ENCODE results near the gene PLB1. TPM values are rescaled to one million over a fixed set of nuclear protein-coding genes. Genes with fewer than 3 reads are reported as not detected.
"Not testable (repeated sequence)": the region's sequence is repeated elsewhere in the genome, so short reads cannot be mapped to it uniquely, and the experiment has no call there.

PLB1 gene
- total RNA-seq, 2 experiments from 2014 or later: not detected

GRCh38 chr2:28470759-28471158 is 25.1 kb upstream of the PLB1 start:
- no peaks in the 10 kb centered on the region for H3K9me3 ChIP-seq (ENCODE audit: low read length)
- no peaks in the 10 kb centered on the region for H4K20me1 ChIP-seq (ENCODE audit: insufficient read depth, low read length)
- no peaks in the 10 kb centered on the region for H3K36me3 ChIP-seq (ENCODE audit: insufficient read depth, low read length)
- no peak overlapping the region for H3K4me2 ChIP-seq (ENCODE audit: low read length)
- no peak overlapping the region for H3K4me3 ChIP-seq (ENCODE audit: low read depth, low read length, poor library complexity, severe bottlenecking)
- TF ChIP-seq, protein P1, sequence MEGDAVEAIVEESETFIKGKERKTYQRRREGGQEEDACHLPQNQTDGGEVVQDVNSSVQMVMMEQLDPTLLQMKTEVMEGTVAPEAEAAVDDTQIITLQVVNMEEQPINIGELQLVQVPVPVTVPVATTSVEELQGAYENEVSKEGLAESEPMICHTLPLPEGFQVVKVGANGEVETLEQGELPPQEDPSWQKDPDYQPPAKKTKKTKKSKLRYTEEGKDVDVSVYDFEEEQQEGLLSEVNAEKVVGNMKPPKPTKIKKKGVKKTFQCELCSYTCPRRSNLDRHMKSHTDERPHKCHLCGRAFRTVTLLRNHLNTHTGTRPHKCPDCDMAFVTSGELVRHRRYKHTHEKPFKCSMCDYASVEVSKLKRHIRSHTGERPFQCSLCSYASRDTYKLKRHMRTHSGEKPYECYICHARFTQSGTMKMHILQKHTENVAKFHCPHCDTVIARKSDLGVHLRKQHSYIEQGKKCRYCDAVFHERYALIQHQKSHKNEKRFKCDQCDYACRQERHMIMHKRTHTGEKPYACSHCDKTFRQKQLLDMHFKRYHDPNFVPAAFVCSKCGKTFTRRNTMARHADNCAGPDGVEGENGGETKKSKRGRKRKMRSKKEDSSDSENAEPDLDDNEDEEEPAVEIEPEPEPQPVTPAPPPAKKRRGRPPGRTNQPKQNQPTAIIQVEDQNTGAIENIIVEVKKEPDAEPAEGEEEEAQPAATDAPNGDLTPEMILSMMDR (conservative IDR thresholded peaks at IDR 0.05; ENCODE audit: low read length): no peak
- no peak for TF ChIP-seq EZH2phosphoT487 (IDR thresholded peaks at IDR 0.05; ENCODE audit: borderline replicate concordance, low read depth, low read length)
- intact Hi-C loops (cut with micrococcal nuclease; ENCODE audit: unreplicated experiment): no loop called here
- BruUV-seq (replicated peaks): no TSS peak
- H3K9me2 ChIP-seq (ENCODE audit: insufficient read depth, low read length): no peaks in the 10 kb centered on the region
- no peak for DNase-seq (ENCODE audit: low spot score)
- no peak overlapping the region for H2AFZ ChIP-seq (ENCODE audit: low read length)
- POLR2A ChIA-PET: no interaction called here
- H3K27ac ChIP-seq (ENCODE audit: low read depth, low read length, poor library complexity, severe bottlenecking): no peak overlapping the region
- H3K79me2 ChIP-seq (ENCODE audit: insufficient read depth, low read depth, low read length): no peaks in the 10 kb centered on the region
- CTCF ChIA-PET (ENCODE audit: unreplicated experiment): no interaction called here
- H3K4me1 ChIP-seq (ENCODE audit: insufficient read depth, low read length, poor library complexity, severe bottlenecking): no peaks in the 10 kb centered on the region

- Histone ChIP-seq H3K4me3 (ENCODE audit: low read depth, low read length, poor library complexity, severe bottlenecking) (no peak overlapping the region), H4K20me1 (ENCODE audit: insufficient read depth, low read length) (no peaks in the 10 kb centered on the region), H3K4me2 (ENCODE audit: low read length) (no peak overlapping the region), H3K9me3 (ENCODE audit: low read length) (no peaks in the 10 kb centered on the region), H3K27ac (ENCODE audit: low read depth, low read length, poor library complexity, severe bottlenecking) (no peak overlapping the region), H2AFZ (ENCODE audit: low read length) (no peak overlapping the region), H3K4me1 (ENCODE audit: insufficient read depth, low read length, poor library complexity, severe bottlenecking) (no peaks in the 10 kb centered on the region), H3K79me2 (ENCODE audit: insufficient read depth, low read depth, low read length) (no peaks in the 10 kb centered on the region), H3K36me3 (ENCODE audit: insufficient read depth, low read length) (no peaks in the 10 kb centered on the region), H3K9me2 (ENCODE audit: insufficient read depth, low read length) (no peaks in the 10 kb centered on the region)
- no peak for DNase-seq (ENCODE audit: low spot score)
- CTCF ChIA-PET (ENCODE audit: unreplicated experiment): no interaction called here
- intact Hi-C loops (cut with micrococcal nuclease; ENCODE audit: unreplicated experiment): no loop called here
- TF ChIP-seq, protein P1 (conservative IDR thresholded peaks at IDR 0.05; ENCODE audit: low read length): no peak
- TF ChIP-seq EZH2phosphoT487 (IDR thresholded peaks at IDR 0.05; ENCODE audit: borderline replicate concordance, low read depth, low read length): no peak
- BruUV-seq (replicated peaks): no TSS peak
- POLR2A ChIA-PET: no interaction called here
These were observed 24.6 kb upstream of the PLB1 start for GRCh38 chr2:28471214-28471613.

DNA sequence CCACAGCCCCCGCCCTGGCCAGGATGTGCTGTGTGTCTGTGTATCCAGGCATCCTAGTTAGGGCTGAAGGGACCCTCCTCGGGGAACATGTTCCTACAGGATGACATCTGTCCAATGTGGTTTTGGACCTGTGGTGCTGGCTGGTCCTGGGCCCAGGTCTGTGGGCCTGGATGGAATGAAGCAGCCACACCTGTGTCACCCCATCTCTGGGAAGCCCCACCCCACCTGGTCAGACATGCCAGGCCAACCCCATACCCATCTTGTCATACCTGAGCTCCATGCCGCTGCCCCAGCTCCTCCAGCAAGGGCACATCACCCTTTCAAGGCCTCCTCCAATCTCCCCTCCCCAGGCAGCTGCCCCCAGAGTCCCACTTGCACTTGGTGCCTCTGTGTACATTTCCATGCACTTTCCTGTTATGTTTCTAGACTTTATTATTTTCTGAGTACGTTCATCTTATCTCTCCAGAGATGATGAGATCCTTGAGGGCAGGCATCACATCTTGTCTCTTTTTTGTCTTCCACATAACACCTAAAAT is 24.1 kb upstream of the PLB1 start:
- H3K4me2 ChIP-seq (ENCODE audit: low read length): no peak overlapping the region
- ChIA-PET CTCF (ENCODE audit: unreplicated experiment) (no interaction called here), POLR2A (no interaction called here)
- H3K4me1 ChIP-seq (ENCODE audit: insufficient read depth, low read length, poor library complexity, severe bottlenecking): no peaks in the 10 kb centered on the region
- DNase-seq (ENCODE audit: low spot score): no peak
- no peaks in the 10 kb centered on the region for H3K79me2 ChIP-seq (ENCODE audit: insufficient read depth, low read depth, low read length)
- no peaks in the 10 kb centered on the region for H3K9me2 ChIP-seq (ENCODE audit: insufficient read depth, low read length)
- H4K20me1 ChIP-seq (ENCODE audit: insufficient read depth, low read length): no peaks in the 10 kb centered on the region
- no peak overlapping the region for H2AFZ ChIP-seq (ENCODE audit: low read length)
- H3K9me3 ChIP-seq (ENCODE audit: low read length): no peaks in the 10 kb centered on the region
- no peak overlapping the region for H3K27ac ChIP-seq (ENCODE audit: low read depth, low read length, poor library complexity, severe bottlenecking)
- H3K36me3 ChIP-seq (ENCODE audit: insufficient read depth, low read length): no peaks in the 10 kb centered on the region
- H3K4me3 ChIP-seq (ENCODE audit: low read depth, low read length, poor library complexity, severe bottlenecking): no peak overlapping the region
- intact Hi-C loops (cut with micrococcal nuclease; ENCODE audit: unreplicated experiment): no loop called here
- TF ChIP-seq, protein P1 (conservative IDR thresholded peaks at IDR 0.05; ENCODE audit: low read length): no peak
- TF ChIP-seq EZH2phosphoT487 (IDR thresholded peaks at IDR 0.05; ENCODE audit: borderline replicate concordance, low read depth, low read length): no peak
- no TSS peak for BruUV-seq (replicated peaks)

- H3K36me3 ChIP-seq (ENCODE audit: insufficient read depth, low read length); POLR2A ChIA-PET; intact Hi-C loops (cut with micrococcal nuclease; ENCODE audit: unreplicated experiment); H3K27ac ChIP-seq (ENCODE audit: low read depth, low read length, poor library complexity, severe bottlenecking); H2AFZ ChIP-seq (ENCODE audit: low read length); H3K79me2 ChIP-seq (ENCODE audit: insufficient read depth, low read depth, low read length); H3K4me1 ChIP-seq (ENCODE audit: insufficient read depth, low read length, poor library complexity, severe bottlenecking); BruUV-seq (replicated peaks); DNase-seq (ENCODE audit: low spot score); H3K9me3 ChIP-seq (ENCODE audit: low read length); H3K4me2 ChIP-seq (ENCODE audit: low read length); H3K4me3 ChIP-seq (ENCODE audit: low read depth, low read length, poor library complexity, severe bottlenecking); H4K20me1 ChIP-seq (ENCODE audit: insufficient read depth, low read length); CTCF ChIA-PET (ENCODE audit: unreplicated experiment); H3K9me2 ChIP-seq (ENCODE audit: insufficient read depth, low read length): not testable (repeated sequence)
These were observed 23.2 kb upstream of the PLB1 start for GRCh38 chr2:28472641-28473040.
